Stimulated activated naive CD8-positive, alpha-beta T cell treated with anti-CD3 and anti-CD28 coated beads, Interleukin-15, amount 100 ng/mL, for 72 hours (primary cell): ENCODE measurements around the gene MYLK3.

ENCODE experiments used
- ATAC-seq: fragments of 150-1000 bp; cut with Tn5 transposase; 2 replicates; pipeline ENCODE4 v1.10.0; 2021; ENCODE audit warnings: mild to moderate bottlenecking, moderate library complexity
- DNase-seq, 2 donors: peaks; one replicate each; pipeline ENCODE4 v3.0.0; 2021 to 2022
- H3K27ac Mint-ChIP-seq, 2 donors: one replicate each; pipeline ENCODE4 v1.8.0; 2022; ENCODE audit warnings: mild to moderate bottlenecking in 2 of 2, mixed read lengths in 2 of 2, moderate library complexity in 2 of 2
- H3K27me3 Mint-ChIP-seq: one replicate; pipeline ENCODE4 v1.8.0; 2022; ENCODE audit warnings: mixed read lengths
- H3K4me1 Mint-ChIP-seq: one replicate; pipeline ENCODE4 v1.8.0; 2022; ENCODE audit warnings: mild to moderate bottlenecking, mixed read lengths
- H3K4me3 Mint-ChIP-seq, 2 donors: one replicate each; pipeline ENCODE4 v1.8.0; 2022; ENCODE audit warnings: mild to moderate bottlenecking in 2 of 2, mixed read lengths in 2 of 2, moderate library complexity in 1 of 2
- H3K9me3 Mint-ChIP-seq, 2 donors: one replicate each; pipeline ENCODE4 v1.8.0; 2022; ENCODE audit warnings: mixed read lengths in 2 of 2

MYLK3 gene

GRCh38 chr16:46739934-46740333 lies 8.2 kb downstream of the MYLK3 start:
- DNase-seq (no peak), ATAC-seq (no peak)
- Mint-ChIP-seq H3K4me3 (no peak overlapping the region), H3K4me1 (peaks cover 9% of the 10 kb centered on the region), H3K27ac (no peak overlapping the region), H3K9me3 (no peaks in the 10 kb centered on the region), H3K27me3 (no peaks in the 10 kb centered on the region)

- no peak overlapping the region for H3K4me3 Mint-ChIP-seq
- no peak for ATAC-seq
- H3K27ac Mint-ChIP-seq: no peak overlapping the region
- H3K4me1 Mint-ChIP-seq: no peaks in the 10 kb centered on the region
- no peaks in the 10 kb centered on the region for H3K27me3 Mint-ChIP-seq
- no peaks in the 10 kb centered on the region for H3K9me3 Mint-ChIP-seq
- DNase-seq: no peak
Measured at GRCh38 chr16:46737621-46738214, 10.4 kb downstream of the MYLK3 start.

GRCh38 chr16:46736695-46737094 lies 11.4 kb downstream of the MYLK3 start:
- Mint-ChIP-seq H3K4me3 (no peak overlapping the region), H3K27ac (no peak overlapping the region)

GRCh38 chr16:46733319-46733830 lies 14.8 kb downstream of the MYLK3 start:
- H3K4me3 Mint-ChIP-seq: no peak overlapping the region
- H3K9me3 Mint-ChIP-seq: no peaks in the 10 kb centered on the region
- no peaks in the 10 kb centered on the region for H3K27me3 Mint-ChIP-seq
- no peaks in the 10 kb centered on the region for H3K4me1 Mint-ChIP-seq
- peak overlapping the region in 1 of 2 donors; percentile 59 for H3K27ac Mint-ChIP-seq
- no peak for DNase-seq
- no peak for ATAC-seq

More at GRCh38 chr16:46736695-46737094, 11.4 kb downstream of the MYLK3 start:
- no peak for ATAC-seq
- DNase-seq: no peak
- no peaks in the 10 kb centered on the region for H3K27me3 Mint-ChIP-seq
- H3K9me3 Mint-ChIP-seq: no peaks in the 10 kb centered on the region
- H3K4me1 Mint-ChIP-seq: no peaks in the 10 kb centered on the region

- no peaks in the 10 kb centered on the region for H3K27me3 Mint-ChIP-seq
- H3K4me3 Mint-ChIP-seq: no peak overlapping the region
- no peak overlapping the region for H3K27ac Mint-ChIP-seq
- no peaks in the 10 kb centered on the region for H3K9me3 Mint-ChIP-seq
- no peak for ATAC-seq
- no peaks in the 10 kb centered on the region for H3K4me1 Mint-ChIP-seq
- no peak for DNase-seq
Measured at GRCh38 chr16:46732561-46732960, 15.6 kb downstream of the MYLK3 start.

- H3K27ac Mint-ChIP-seq: peak overlapping the region in 1 of 2 donors; percentile 59
- no peak for DNase-seq
Measured at GRCh38 chr16:46731691-46732555, 16.2 kb downstream of the MYLK3 start.

GRCh38 chr16:46730801-46731690 lies 17.1 kb downstream of the MYLK3 start:
- H3K4me3 Mint-ChIP-seq: no peak overlapping the region

More at GRCh38 chr16:46731691-46732555, 16.2 kb downstream of the MYLK3 start:
- Mint-ChIP-seq H3K27me3 (no peaks in the 10 kb centered on the region), H3K9me3 (no peaks in the 10 kb centered on the region), H3K4me1 (no peaks in the 10 kb centered on the region), H3K4me3 (no peak overlapping the region)
- no peak for ATAC-seq

GRCh38 chr16:46730126-46730525 lies 18.0 kb downstream of the MYLK3 start:
- no peak overlapping the region for H3K27ac Mint-ChIP-seq
- H3K4me3 Mint-ChIP-seq: no peak overlapping the region
- DNase-seq: no peak
- no peaks in the 10 kb centered on the region for H3K27me3 Mint-ChIP-seq
- ATAC-seq: peak; percentile 40
- H3K4me1 Mint-ChIP-seq: no peaks in the 10 kb centered on the region
- peaks cover 0 to 10% of the 10 kb centered on the region in 2 donors for H3K9me3 Mint-ChIP-seq

More at GRCh38 chr16:46730801-46731690, 17.1 kb downstream of the MYLK3 start:
- H3K27me3 Mint-ChIP-seq: no peaks in the 10 kb centered on the region
- peaks cover 0 to 6% of the 10 kb centered on the region in 2 donors for H3K9me3 Mint-ChIP-seq
- H3K27ac Mint-ChIP-seq: peak overlapping the region; percentile 8 to 76
- no peaks in the 10 kb centered on the region for H3K4me1 Mint-ChIP-seq
- DNase-seq: no peak
- ATAC-seq: no peak

GRCh38 chr16:46729326-46729995 lies 18.7 kb downstream of the MYLK3 start:
- H3K4me3 Mint-ChIP-seq: no peak overlapping the region
- no peaks in the 10 kb centered on the region for H3K4me1 Mint-ChIP-seq
- peak overlapping the region in 1 of 2 donors; percentile 74 for H3K27ac Mint-ChIP-seq
- no peaks in the 10 kb centered on the region for H3K27me3 Mint-ChIP-seq
- ATAC-seq (peak; percentile 16), DNase-seq (no peak)
- peaks cover 0 to 10% of the 10 kb centered on the region in 2 donors for H3K9me3 Mint-ChIP-seq

- DNase-seq: no peak
- ATAC-seq: no peak
- H3K4me3 Mint-ChIP-seq: no peak overlapping the region
- no peaks in the 10 kb centered on the region for H3K4me1 Mint-ChIP-seq
- H3K9me3 Mint-ChIP-seq: peaks cover 0 to 10% of the 10 kb centered on the region in 2 donors
- H3K27me3 Mint-ChIP-seq: no peaks in the 10 kb centered on the region
- H3K27ac Mint-ChIP-seq: peak overlapping the region in 1 of 2 donors; percentile 74
Measured at GRCh38 chr16:46728806-46729205, 19.3 kb downstream of the MYLK3 start.

GRCh38 chr16:46727630-46728029 lies 20.5 kb downstream of the MYLK3 start:
- Mint-ChIP-seq H3K27me3 (no peaks in the 10 kb centered on the region), H3K4me3 (no peak overlapping the region), H3K9me3 (peaks cover 0 to 10% of the 10 kb centered on the region in 2 donors), H3K27ac (no peak overlapping the region), H3K4me1 (no peaks in the 10 kb centered on the region)
- DNase-seq (no peak), ATAC-seq (no peak)

GRCh38 chr16:46727184-46727583 lies 21.0 kb downstream of the MYLK3 start:
- Mint-ChIP-seq H3K9me3 (peaks cover 0 to 10% of the 10 kb centered on the region in 2 donors), H3K4me3 (no peak overlapping the region), H3K4me1 (no peaks in the 10 kb centered on the region), H3K27me3 (no peaks in the 10 kb centered on the region), H3K27ac (no peak overlapping the region)
- ATAC-seq: no peak
- DNase-seq: no peak

GRCh38 chr16:46721885-46722284 lies 26.3 kb downstream of the MYLK3 start:
- ATAC-seq (no peak), DNase-seq (no peak)
- no peak overlapping the region for H3K4me3 Mint-ChIP-seq
- H3K27me3 Mint-ChIP-seq: no peaks in the 10 kb centered on the region
- peaks cover 0 to 10% of the 10 kb centered on the region in 2 donors for H3K9me3 Mint-ChIP-seq
- H3K27ac Mint-ChIP-seq: no peak overlapping the region
- H3K4me1 Mint-ChIP-seq: no peaks in the 10 kb centered on the region

GRCh38 chr16:46720619-46721018 lies 27.5 kb downstream of the MYLK3 start:
- H3K9me3 Mint-ChIP-seq: peaks cover 0 to under 1% of the 10 kb centered on the region in 2 donors
- no peak overlapping the region for H3K4me3 Mint-ChIP-seq
- no peaks in the 10 kb centered on the region for H3K4me1 Mint-ChIP-seq
- ATAC-seq (no peak), DNase-seq (no peak)
- no peaks in the 10 kb centered on the region for H3K27me3 Mint-ChIP-seq
- H3K27ac Mint-ChIP-seq: peak overlapping the region in 1 of 2 donors; percentile 84

GRCh38 chr16:46719528-46719927 lies 28.6 kb downstream of the MYLK3 start:
- Mint-ChIP-seq H3K27me3 (no peaks in the 10 kb centered on the region), H3K4me3 (no peak overlapping the region), H3K9me3 (no peaks in the 10 kb centered on the region), H3K27ac (no peak overlapping the region), H3K4me1 (no peaks in the 10 kb centered on the region)
- DNase-seq (no peak), ATAC-seq (no peak)
